MCF 10A (cell line): ENCODE data around the gene HTR4. TPM values are rescaled to one million over a fixed set of nuclear protein-coding genes. Genes with fewer than 3 reads are reported as not detected.

Source experiments
- BruUV-seq: library from RNA; stranded (reverse); fragments of 400-500 nt; replicated peaks from 2 replicates; lab custom pipeline; 2021; lab: Mats Ljungman, UMichigan
- CTCF ChIA-PET: fragments of 300-600 bp; sonication (Branson Sonifier 250); formaldehyde crosslinking; extraction: SDS; loops from one replicate; lab custom pipeline; 2021; ENCODE audit warnings: antibody characterized with exemption, inconsistent platforms; lab: Yijun Ruan, JAX
- POLR2A ChIA-PET: fragments of 300-600, 350-650 bp; sonication (Branson Sonifier 250); formaldehyde crosslinking; extraction: SDS; loops from one replicate; lab custom pipeline; 2020; ENCODE audit warnings: antibody characterized with exemption, inconsistent platforms; lab: Yijun Ruan, JAX
- DNase-seq: peaks from one replicate; pipeline ENCODE4 v3.0.0-alpha.2; 2018; ENCODE audit not compliant: unreplicated experiment
- H3K27ac Mint-ChIP-seq: one replicate; pipeline ENCODE4 v1.8.0; 2022; ENCODE audit warnings: mild to moderate bottlenecking, low read depth, mixed read lengths; ENCODE audit not compliant: unreplicated experiment
- H3K27me3 Mint-ChIP-seq: one replicate; pipeline ENCODE4 v1.8.0; 2022; ENCODE audit warnings: mixed read lengths; ENCODE audit not compliant: insufficient read depth, unreplicated experiment
- H3K36me3 Mint-ChIP-seq: one replicate; pipeline ENCODE4 v1.8.0; 2022; ENCODE audit warnings: mild to moderate bottlenecking, moderate library complexity, mixed read lengths; ENCODE audit not compliant: insufficient read depth, unreplicated experiment
- H3K4me1 Mint-ChIP-seq: one replicate; pipeline ENCODE4 v1.8.0; 2022; ENCODE audit warnings: mixed read lengths; ENCODE audit not compliant: insufficient read depth, unreplicated experiment
- H3K4me3 Mint-ChIP-seq: one replicate; pipeline ENCODE4 v1.8.0; 2022; ENCODE audit warnings: mild to moderate bottlenecking, moderate library complexity, mixed read lengths; ENCODE audit not compliant: unreplicated experiment
- H3K9me3 Mint-ChIP-seq: one replicate; pipeline ENCODE4 v1.8.0; 2022; ENCODE audit warnings: mixed read lengths; ENCODE audit not compliant: unreplicated experiment
- CTCF ChIP-seq: fragments of 200-600 bp; IDR thresholded peaks from one replicate; pipeline ENCODE4 v1.8.0; 2022; ENCODE audit warnings: antibody characterized with exemption, mild to moderate bottlenecking; ENCODE audit not compliant: unreplicated experiment
- intact Hi-C: fragments of 100-400 bp; cut with micrococcal nuclease; formaldehyde crosslinking; loops from 2 replicates; pipeline ENCODE4 v1.14.1; 2022
- total RNA-seq: library from RNA; stranded (reverse); gene quantifications from 2 replicates; pipeline ENCODE4 v1.2.3, GENCODE V29; 2022

The HTR4 gene
- total RNA-seq, 1 experiment from 2014 or later = not detected

GRCh38 chr5:148483750-148484149, 170.6 kb downstream of the HTR4 start:
- BruUV-seq = no TSS peak
- Mint-ChIP-seq H3K36me3 (no peaks in the 10 kb centered on the region), H3K9me3 (peaks cover 8% of the 10 kb centered on the region), H3K27ac (no peak overlapping the region), H3K4me3 (no peak overlapping the region), H3K27me3 (peaks cover 38% of the 10 kb centered on the region), H3K4me1 (peaks cover 10% of the 10 kb centered on the region)
- TF ChIP-seq CTCF = no peak
- ChIA-PET CTCF (interaction anchor here (0.6 to 1.1 kb wide), 2 partner anchors 29 to 294 kb away, joined by 3 to 4 read pairs; no protein-coding TSS in a partner anchor), POLR2A (interaction anchor here (0.6 kb wide), 1 partner anchor 117 kb away, joined by 3 read pairs; no protein-coding TSS in a partner anchor)
- DNase-seq = no peak
- intact Hi-C loops = no loop called here

- BruUV-seq = no TSS peak
- ChIA-PET CTCF (interaction anchor here (0.6 to 1.2 kb wide), 3 partner anchors 20 to 797 kb away, joined by 3 to 4 read pairs (median 4); no protein-coding TSS in a partner anchor), POLR2A (interaction anchor here (0.6 kb wide), 2 partner anchors 118 to 527 kb away, joined by 3 read pairs; no protein-coding TSS in a partner anchor)
- TF ChIP-seq CTCF = peak; percentile 54
- H3K27me3 Mint-ChIP-seq = peaks cover 37% of the 10 kb centered on the region
- intact Hi-C loops = no loop called here
- peaks cover 10% of the 10 kb centered on the region for H3K4me1 Mint-ChIP-seq
- H3K9me3 Mint-ChIP-seq = peaks cover 8% of the 10 kb centered on the region
- peak; percentile 62 for DNase-seq
- no peak overlapping the region for H3K4me3 Mint-ChIP-seq
- no peaks in the 10 kb centered on the region for H3K36me3 Mint-ChIP-seq
- H3K27ac Mint-ChIP-seq = no peak overlapping the region
These were observed 171.4 kb downstream of the HTR4 start for GRCh38 chr5:148482697-148483462.

- intact Hi-C loops = no loop called here
- BruUV-seq = no TSS peak
- H3K27ac Mint-ChIP-seq = no peak overlapping the region
- CTCF ChIA-PET = interaction anchor here (0.8 to 1.2 kb wide), 2 partner anchors 19 to 796 kb away, joined by 3 to 4 read pairs; no protein-coding TSS in a partner anchor
- TF ChIP-seq CTCF = no peak
- no peaks in the 10 kb centered on the region for H3K36me3 Mint-ChIP-seq
- POLR2A ChIA-PET = no interaction called here
- no peak overlapping the region for H3K4me3 Mint-ChIP-seq
- DNase-seq = no peak
- peaks cover 10% of the 10 kb centered on the region for H3K4me1 Mint-ChIP-seq
- peaks cover 8% of the 10 kb centered on the region for H3K9me3 Mint-ChIP-seq
- peaks cover 37% of the 10 kb centered on the region for H3K27me3 Mint-ChIP-seq
These were observed 172.1 kb downstream of the HTR4 start for GRCh38 chr5:148482196-148482595.

DNA sequence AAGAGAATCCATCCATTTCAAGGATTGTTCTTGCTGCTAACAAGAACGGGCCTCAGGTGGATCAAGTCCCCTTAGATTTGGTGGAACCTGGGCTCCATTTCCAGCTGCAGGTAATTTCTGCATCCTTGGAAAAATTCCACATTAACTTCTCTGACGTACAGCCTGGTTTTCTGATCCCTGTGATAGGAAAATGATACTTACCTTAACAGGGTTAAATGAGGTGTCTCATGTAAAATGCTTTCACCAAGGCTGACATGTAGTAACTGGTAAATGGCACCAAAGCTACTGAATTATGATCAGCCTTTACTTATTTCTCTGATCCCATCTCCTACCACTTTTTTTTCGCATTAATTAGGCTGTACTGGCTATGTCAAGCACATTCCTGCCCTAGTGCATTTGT, 176.9 kb downstream of the HTR4 start:
- H3K9me3 Mint-ChIP-seq = peaks cover 4% of the 10 kb centered on the region
- intact Hi-C loops = no loop called here
- H3K4me3 Mint-ChIP-seq = no peak overlapping the region
- no peaks in the 10 kb centered on the region for H3K36me3 Mint-ChIP-seq
- peaks cover 1% of the 10 kb centered on the region for H3K4me1 Mint-ChIP-seq
- ChIA-PET CTCF (no interaction called here), POLR2A (no interaction called here)
- no peak for TF ChIP-seq CTCF
- H3K27ac Mint-ChIP-seq = no peak overlapping the region
- no TSS peak for BruUV-seq
- no peak for DNase-seq
- peaks cover 32% of the 10 kb centered on the region for H3K27me3 Mint-ChIP-seq
